GM19324 (cell line): ENCODE data around the gene KIF18A.
"Not testable (repeated sequence)": the region's sequence is repeated elsewhere in the genome, so short reads cannot be mapped to it uniquely, and the experiment has no call there.

ENCODE experiments used
- ATAC-seq: cut with Tn5 transposase; IDR thresholded peaks from one replicate; pipeline ENCODE4 v1.9.1; 2021; ENCODE audit warnings: mild to moderate bottlenecking, moderate library complexity; ENCODE audit not compliant: unreplicated experiment, low FRiP score

KIF18A gene

GRCh38 chr11:28107750-28108618, at the start of gene KIF18A, which contains the start of gene METTL15:
TSS of gene KIF18A (minus strand) at chr11:28108156. CDS start at chr11:28097947, 10,209 bp downstream.
TSS of gene METTL15 (plus strand) at chr11:28108388. CDS start at chr11:28113335, 4,947 bp downstream.
- ATAC-seq: peak; percentile 97

DNA sequence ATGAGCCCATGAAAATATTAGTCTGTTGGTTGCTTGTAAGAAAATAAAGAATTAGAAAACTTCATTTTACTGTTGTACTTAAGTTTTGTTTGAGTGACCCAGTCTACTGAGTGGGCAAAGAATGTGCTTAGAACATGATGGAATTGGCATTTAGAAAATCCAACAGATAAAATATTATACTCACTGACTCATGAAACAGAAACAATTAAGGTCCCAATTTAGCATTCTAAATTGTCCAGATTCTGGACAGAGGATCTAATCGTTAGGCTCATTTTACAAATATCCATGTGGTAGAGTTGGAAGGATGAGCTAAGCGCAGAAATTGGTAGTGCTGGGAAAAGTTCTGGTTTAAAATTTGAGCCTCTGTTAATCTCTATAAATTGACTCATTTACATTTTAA, 45.6 kb upstream of the KIF18A start:
- no peak for ATAC-seq

GRCh38 chr11:28152743-28153142, 44.8 kb upstream of the KIF18A start:
- no peak for ATAC-seq

DNA sequence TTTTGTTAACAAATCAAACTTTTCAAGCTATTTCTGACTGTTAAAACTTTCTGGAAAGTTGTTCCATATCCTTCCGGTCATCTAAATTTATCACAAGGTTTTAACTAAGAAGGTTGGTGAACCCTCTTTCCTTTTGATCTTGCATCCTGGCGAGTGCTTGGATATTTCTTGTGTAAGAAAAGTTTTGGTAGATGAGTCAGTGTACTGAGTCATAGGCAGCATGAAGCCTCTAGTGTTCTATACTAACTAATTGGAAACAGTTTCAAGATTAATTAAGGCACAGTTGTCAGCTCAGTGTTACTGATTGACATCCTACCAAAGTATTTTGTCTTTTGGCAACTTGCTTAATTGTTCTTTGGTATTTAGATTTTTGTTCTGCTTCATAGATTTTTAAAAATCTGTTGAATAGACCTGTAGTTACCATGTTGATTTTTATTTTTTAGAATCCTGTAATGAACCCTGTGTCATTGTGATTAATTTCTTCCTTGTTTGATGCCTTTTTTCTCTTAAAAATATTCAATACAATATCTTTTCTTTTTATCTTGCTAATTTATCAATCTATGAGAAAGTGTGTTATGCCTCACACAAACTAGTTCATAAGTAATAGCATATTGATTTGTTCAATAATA, 38.3 kb upstream of the KIF18A start:
- ATAC-seq: no peak

DNA sequence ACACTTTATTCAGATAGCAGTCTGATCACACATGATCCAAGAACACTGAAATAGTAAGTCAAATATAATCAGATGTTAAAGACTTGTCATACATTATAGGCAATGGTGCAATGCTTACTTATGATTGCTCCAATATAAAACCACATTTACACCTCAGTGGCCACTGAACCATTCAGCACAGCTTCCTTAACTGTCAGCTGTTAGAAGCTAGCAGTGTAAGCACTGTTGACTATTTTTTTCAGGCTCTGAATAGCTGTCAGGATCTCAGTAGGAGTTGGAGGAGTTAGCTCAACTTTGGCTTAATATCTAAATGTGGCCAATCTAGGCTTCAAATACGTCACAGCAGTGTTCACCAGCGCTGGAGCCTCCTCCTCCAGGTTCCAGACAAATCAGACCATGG, 36.9 kb upstream of the KIF18A start:
- no peak for ATAC-seq

- ATAC-seq: no peak
Observed at GRCh38 chr11:28142724-28143123, 34.8 kb upstream of the KIF18A start.

DNA sequence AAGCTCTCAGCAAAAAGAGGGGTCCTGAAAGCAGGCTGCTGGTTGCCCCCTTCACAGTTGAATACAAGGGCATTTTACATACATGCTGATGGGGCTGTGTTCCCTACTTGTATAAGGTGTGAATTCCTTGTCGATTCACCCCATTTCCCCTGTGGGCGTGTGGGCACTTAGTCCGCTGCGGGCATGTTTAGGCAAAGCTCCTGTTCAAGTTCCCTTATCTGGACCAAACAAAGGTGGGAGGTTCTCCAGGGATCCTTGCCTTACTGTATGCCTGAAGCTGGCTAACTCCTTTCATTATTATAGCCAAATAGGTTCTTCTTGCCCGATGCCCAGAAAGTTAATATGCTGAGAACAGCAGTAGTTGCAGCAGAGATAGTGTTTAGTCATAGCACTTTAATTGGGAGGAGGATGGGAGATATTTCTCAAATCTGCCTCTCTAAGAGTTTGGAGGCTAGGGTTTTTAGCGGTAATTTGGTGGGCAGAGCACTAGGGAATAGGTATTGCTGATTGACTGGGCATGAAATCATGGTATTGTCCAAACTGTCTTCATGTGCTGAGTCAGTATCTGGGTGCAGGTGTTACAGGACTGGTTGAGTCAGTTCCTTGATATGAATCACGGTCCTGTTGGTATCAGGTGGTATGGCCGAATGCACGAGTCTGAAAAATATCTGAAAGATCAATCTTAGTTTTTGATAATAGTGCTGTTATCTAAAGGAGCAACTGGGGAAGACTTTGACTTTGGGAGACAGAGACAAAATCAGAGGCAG, 32.9 kb upstream of the KIF18A start:
- no peak for ATAC-seq

- no peak for ATAC-seq
Observed at GRCh38 chr11:28139841-28140415, 32.0 kb upstream of the KIF18A start.

GRCh38 chr11:28137832-28138231, 29.9 kb upstream of the KIF18A start:
- ATAC-seq: no peak

DNA sequence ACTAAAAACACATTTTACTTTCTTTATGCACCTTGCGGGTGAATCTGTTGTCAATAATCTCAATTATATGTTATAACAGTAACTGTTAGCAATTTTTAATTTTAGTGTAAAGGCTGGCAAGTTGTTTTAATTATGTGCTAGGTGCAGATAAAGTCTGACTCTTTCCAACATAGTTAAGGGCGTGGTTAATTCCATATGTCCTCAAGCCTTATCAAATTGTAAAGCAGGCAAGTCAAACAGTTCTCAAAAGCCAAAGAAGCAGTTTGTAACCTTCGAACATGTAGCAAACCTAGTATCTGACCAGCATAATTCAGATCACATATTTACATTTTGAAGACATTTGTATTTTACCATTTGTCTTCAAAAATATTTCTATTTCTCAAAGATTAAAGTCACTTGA, 29.4 kb upstream of the KIF18A start:
- ATAC-seq: no peak

DNA sequence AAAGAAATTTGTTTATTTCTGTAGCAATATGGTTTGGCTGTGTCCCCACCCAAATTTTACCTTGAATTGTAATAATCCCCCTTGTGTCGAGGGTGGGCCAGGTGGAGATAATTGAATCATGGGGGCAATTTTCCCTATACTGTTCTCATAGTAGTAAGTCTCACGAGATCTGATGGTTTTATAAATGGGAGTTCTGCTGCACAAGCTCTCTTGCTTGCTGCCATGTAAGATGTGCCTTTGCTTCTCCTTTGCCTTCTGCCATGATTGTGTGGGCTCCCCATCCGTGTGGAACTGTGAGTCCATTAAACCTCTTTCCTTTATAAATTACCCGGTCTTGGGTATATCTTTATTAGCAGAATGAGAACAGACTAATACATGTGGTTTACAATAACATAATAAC, 28.2 kb upstream of the KIF18A start:
- ATAC-seq: not testable (repeated sequence)

- ATAC-seq: no peak
Observed at GRCh38 chr11:28133146-28133545, 25.2 kb upstream of the KIF18A start.

GRCh38 chr11:28132548-28132947, 24.6 kb upstream of the KIF18A start:
- no peak for ATAC-seq

DNA sequence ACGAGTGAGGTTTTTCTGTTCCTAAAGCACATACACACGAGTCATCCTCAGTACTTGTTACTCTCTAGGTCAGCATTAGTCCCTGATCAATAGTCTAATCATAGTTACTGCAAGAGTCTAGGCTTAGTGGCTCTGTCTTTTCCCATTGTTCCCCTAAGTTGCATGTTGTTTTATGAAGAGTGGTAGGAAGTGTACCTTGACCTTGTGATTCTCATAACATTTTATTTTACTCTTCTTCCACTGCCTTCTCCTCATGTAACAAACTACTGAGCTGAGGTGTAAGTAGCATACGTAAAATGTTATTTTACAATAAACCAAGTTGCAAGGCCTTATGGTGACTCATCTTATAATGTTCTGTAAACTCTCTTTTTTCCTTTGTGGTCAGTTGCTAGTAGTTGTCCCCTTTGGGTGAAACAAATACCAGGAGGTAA, 15.2 kb upstream of the KIF18A start:
- no peak for ATAC-seq

DNA sequence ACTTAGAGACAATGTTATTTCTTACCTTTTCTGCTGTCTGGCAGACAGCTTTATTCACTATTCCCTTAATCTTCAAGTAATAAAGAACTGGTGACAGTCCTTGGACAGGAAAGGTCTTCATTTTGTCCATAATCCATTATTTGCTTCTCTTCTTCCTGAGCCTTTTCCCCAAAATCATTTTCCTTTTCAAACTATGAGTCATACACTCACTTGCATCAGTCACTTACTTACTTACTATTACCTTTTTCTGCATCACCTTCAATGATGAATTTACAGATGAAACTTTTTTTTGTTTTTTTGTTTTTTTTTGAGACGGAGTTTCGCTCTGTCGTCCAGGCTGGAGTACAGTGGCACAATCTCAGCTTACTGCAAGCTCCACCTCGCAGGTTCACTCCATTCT, 9.8 kb upstream of the KIF18A start:
- ATAC-seq: no peak

- no peak for ATAC-seq
Observed at GRCh38 chr11:28114731-28115130, 6.8 kb upstream of the KIF18A start.

DNA sequence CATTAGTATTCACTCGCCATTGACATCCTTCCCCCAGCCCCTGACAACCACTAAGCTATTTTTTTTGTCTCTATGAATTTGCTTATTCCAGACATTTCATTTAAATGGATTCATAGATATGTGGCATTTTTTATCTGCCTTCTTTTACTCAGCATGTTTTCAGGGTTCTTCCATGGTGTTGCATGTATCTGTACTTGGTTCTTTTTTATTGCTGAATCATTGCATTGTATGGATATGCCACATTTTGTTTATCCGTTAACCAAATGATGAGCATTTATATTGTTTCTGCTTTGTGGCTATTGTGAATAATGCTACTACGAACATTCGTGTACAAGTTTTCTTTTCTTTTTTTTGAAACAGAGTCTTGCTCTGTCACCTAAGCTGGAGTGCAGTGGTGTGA, 6.2 kb upstream of the KIF18A start:
- no peak for ATAC-seq

GRCh38 chr11:28110821-28111200, 2.9 kb upstream of the KIF18A start:
- no peak for ATAC-seq

DNA sequence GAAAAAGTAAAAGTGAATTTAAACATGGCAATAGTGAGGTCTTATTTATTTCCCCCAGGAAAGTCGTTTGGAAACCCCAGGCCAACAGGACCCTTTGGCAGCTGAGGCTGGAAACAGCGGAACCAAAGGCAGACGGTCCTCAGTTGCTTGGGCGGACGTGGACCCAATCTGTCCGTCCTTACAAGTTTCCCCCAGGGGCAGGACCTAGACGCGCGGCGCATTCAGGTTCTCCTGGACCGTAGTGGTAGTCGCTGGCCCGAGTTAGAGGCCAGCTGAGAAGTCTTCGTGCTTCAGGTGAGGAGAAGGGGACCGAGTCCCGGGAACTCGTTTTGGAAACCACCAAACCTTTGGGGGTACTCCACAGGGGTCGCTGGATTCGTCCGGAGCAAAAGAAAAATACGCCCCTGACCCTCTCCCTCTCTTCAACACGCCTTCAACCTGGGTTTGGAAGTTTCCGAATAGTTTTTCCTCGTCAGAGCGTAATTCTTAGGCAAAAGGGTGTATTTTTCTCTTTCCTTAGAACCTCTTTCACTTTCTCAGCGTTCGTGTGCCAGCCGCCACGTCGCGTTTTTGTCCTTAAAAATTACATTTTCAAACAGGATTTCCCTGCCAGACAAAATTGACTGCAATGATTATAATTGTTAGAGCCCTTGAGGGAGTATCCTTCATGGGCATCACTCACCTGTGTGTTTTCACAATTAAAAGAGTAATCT, 2.3 kb upstream of the KIF18A start:
- ATAC-seq: peak; percentile 38

DNA sequence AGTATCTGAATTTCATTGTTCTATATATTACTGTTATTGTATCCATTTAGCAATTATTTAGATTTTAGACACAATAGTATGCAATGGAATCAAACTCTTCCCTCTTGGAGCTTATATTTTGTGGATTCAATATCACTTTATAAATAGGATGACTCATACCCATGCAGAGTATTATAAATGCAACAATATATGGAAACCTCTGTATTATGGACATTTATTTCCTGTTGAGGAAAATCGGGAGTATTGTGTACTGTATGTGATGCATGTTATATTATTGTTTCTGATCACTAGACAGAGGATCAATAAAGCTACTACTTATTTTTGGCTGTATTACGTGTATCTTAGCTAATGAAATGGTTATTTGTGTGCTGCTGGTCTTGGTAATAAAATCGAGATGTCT, 1.0 kb upstream of the KIF18A start:
- ATAC-seq: no peak
